GM21825 (cell line): ENCODE measurements around the gene CA10.

Experiments
- ATAC-seq: cut with Tn5 transposase; IDR thresholded peaks from one replicate; pipeline ENCODE4 v1.9.1; 2021; ENCODE audit warnings: mild to moderate bottlenecking, moderate library complexity; ENCODE audit not compliant: unreplicated experiment

CA10 gene

DNA sequence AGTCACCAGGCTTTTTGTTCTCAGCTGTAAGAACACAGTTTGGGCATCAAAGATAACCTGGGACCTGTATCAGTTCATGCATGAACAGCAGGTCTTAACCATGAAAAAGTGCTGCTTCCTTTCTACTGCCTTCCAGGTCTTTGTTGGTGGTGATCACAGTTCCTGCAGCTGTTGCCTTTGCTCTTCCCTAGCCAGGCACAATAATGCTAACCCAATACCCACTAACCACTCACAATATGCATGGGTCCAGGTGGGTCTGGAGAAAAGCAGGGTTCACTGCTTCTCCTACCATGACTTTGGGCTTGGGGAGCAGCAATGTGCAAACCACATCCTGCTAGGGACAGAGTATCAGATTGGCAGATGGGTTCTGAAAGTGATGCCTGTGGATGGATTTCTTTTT lies 501.3 kb downstream of the CA10 start:
- no peak for ATAC-seq

DNA sequence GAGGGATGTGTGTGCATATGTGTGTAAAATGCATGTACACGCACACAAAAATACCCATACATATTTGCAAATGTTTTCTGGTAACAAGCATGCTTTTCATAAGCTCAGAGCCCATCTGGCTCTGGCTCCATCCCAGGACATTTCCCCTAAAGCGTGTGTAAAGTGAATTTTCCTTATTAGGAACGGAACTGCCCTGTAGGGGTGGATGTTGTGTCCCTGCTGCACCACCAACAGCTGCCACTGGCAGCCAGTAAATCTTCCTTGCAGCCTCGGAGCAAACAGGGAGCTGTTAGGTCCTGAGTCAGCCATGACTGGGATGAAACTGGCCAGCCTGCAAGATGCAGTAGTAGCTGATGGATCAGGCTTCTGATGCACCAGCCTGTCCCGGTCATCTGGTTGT lies 504.6 kb downstream of the CA10 start:
- no peak for ATAC-seq

DNA sequence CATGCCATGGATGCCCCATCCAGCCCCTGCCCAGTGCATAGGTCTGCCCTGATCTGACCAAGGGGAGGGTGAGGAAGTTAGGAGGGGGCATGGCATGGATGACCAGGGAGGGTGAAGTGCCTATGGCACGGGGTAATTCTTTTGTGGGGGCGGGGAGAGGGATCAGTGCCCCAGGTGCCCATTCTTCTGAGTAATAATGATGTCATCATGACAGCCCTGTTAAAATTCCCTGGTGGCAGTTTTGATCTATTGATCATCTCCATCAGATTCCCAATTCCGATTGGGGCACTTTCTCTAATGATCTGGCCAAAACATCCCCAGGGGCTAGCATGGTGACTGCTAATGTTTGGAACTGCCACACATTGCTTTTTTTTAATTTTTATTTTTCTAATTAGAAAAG lies 506.0 kb downstream of the CA10 start:
- no peak for ATAC-seq

DNA sequence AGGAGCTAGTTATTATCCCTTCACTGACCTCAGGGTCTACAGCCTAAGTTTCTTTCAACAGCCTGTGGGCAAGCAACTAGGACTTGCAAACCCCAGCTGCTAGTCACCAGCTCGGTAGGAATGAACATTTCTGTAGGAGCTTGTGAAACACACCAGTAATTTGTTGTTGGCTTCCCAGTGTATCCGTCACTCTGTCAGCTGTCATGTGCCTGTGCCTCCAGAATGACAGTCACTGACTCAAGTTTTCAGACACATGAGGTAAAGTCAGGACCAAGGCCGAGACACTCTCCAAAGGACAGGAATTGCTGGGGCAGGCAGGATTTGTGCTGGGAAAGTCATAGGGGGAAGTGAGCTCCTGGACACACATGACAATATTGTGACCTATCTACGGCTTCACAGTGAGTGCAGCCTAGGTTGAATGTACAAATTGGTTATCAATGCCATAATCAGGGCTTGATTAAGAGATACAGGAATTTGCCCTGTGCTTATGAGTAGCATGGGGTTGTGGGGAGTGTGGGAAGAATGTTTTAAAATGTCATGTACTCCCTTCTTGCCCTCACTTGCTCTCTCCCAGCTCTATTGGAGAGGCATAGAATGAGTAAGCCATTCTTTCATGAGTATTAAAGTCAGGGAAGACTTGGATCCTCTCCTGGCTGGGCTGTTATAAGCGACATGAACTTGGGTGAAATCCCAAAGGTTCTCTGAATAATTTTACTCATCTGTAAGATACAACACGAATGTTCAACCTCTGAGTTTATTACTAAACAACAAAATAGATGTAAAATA lies 506.8 kb downstream of the CA10 start:
- no peak for ATAC-seq

DNA sequence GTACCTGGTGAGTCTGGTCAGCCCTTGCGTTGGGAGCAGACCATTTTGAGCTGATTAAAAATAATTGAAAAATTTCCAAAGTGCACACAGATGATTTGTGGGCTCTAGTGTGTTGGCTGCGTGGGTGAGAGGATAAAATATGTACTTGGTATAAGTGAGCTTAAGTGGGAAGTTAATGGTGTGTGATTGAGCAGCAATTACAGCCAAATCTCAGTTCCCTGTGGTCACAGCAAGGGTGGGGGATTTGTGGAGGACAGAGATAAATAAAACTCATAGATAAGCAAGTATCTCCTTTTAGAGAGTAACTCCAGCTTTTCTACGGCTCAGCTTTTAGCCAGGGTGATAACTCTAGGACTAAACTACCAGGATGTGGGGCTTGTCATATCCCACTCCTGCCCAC lies 507.7 kb downstream of the CA10 start:
- no peak for ATAC-seq

DNA sequence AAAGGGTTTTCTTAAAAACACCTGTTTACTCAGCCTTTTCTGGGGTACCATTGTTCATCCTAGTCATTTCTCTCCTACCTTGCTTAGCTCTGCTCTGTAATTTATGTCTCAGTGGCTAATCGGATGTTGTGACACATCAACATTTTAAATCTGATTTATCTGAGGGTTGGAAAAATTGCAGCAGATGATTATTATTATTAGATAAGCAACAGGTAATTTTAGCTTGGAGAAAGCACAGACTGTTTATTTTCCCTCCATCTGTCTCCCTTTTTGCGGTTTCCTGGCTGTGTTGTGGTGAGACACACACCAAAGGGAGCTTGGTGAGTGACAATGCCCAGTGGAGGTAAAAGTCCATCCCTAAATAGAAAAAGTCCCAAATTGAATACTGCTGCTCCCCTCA lies 508.3 kb downstream of the CA10 start:
- ATAC-seq, result no peak

DNA sequence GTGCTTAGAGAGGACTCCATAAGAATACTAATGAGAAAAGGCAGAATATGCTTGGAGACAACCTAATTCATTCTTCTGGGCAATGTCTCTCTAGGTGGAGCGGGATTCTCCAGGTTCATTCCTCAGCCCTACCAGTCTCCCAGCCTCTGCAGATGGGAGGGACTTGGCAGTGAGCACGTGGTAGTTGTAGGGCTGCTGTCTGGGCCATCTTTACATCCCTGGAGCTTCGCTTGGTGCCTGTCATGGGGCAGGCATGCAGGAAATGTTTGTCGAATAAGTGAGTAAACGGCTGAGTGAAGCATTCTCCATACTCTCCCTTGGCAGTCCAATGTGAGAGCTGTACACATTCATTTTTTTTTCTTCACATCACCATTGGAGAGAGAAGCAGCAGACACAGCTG lies 510.7 kb downstream of the CA10 start:
- ATAC-seq, result no peak

DNA sequence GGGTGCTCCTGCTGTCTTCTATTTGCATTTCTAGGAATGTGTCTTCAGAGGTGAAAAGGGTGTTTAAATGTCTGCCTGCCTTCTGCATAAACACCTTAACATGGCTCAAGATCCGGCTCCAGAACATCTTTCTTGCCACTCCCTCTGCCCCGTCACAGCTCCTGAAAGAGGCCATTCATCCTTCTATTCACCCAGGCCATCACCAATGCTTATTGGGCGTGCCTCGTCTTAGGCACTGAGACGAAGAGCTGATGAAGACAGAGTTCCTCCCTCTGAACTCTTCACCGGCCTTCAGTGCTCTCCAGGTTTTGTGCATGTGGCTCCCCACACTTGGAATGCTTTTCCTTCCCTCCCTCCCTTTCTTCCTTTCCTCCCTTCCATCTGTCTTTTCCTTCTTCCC lies 511.4 kb downstream of the CA10 start:
- ATAC-seq, result no peak

DNA sequence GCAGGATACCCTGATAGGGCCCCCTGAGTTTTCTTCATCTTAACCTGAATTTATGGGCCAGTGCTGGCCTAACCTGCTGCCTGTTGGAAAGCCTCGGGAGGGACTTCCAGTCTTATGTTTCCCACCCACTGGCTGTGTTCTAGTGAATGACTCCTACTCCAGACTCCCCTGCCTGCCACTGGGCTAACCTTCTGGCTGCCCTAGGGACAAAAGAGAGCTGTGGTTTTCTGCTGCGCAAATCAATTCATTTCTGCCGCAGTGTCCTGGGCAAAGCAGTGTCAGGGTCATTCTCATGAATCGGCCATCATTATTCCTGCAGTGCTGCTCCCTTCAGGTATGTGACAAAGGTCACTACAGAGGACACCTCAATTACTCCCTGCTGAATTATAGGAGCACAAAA lies 512.0 kb downstream of the CA10 start:
- no peak for ATAC-seq

DNA sequence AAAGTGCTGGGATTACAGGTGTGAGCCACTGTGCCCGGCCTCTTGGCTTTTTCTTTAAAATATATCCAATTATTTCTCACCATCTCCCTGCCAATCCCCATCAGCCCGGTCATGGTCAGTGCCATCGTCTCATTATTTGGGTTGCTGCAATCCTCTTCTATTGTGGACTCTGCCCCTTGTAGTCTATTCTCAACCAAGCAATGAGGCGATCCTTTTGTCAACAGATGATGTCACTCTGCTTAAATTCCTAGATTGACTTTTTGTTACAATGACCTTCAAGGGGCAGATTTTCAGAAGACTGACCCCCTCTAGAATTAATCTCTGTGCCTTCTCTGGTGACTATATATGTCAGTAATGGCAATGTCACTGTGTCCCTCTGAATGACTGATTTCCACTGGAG lies 513.5 kb downstream of the CA10 start:
- no peak for ATAC-seq

DNA sequence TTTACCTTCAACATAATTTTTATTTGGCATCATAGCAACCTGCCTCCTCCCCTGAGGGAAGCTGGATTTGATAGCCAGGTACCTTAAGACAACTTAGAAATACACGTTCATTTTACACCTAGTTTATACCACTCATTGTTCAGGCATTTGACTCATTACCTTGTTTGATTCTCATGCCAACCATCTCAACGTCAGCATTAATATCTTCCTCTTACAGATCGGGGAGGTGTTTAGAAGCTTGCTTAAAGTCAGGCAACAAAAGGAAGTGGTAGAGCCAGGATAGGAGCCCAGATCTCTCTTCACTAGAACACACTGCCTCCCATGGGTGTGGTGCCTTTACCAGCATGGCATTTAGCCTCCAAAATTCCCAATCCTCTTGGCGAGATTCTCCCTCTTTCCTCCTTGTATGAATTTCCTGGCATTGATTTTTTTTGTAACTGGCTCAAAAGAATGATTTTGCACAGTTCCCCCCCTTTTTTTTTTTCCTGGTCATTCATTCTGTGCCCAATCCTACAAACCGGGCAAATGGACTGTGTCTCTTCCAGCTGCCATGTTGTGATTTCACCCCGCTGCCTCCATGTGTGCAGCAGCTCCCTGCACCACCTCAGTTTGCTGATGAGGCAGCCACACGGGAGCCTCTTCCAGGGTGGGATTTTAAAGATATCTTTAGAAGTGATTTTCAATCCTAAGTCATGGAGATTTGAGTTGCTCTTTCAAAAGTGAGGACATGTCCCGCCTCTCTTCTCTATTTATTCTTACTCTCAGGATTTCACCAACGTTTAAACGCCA lies 514.6 kb downstream of the CA10 start:
- ATAC-seq, result no peak

DNA sequence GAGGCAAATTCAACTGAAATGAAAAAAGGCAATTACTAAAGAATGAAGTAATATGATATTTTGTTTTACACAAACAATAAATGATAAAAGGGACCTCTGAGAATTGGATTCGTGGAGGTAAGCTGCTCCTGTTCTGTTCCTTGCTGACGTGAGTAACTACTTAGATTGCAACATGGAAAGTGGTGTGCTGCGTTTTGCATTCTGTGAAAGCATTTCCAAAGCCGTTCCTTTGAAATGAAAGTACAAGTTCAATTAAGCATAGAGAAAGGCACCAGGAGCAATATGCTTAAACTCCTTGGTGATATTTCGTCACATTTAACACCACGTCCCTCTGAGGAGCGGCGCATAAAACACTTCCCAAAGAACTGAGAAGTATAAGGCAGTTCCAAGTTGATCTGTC lies 516.5 kb downstream of the CA10 start:
- no peak for ATAC-seq

DNA sequence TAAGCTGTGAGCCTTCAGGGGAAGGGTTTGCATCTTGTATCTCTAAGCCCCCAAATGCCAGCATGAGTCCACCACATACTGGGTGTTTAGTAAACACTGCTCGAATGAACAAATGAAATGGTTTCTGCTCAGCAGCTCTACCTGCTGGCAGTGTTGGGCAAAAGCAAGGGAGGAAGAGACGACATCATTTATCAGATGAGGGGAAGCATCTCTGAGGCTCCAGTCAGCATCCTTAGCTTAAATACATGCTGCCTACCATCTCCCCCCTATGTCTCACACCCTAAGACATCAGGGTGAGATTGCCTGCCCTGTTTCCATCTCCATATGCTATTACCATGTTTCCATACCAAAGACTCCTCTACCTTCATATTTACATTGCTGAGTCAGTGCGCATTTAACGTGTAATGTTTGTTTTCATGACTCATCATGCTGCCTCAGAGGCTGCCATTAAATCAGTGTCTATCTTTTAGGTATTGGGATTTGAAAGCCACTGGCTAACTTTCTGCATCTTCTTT lies 518.3 kb downstream of the CA10 start:
- no peak for ATAC-seq

DNA sequence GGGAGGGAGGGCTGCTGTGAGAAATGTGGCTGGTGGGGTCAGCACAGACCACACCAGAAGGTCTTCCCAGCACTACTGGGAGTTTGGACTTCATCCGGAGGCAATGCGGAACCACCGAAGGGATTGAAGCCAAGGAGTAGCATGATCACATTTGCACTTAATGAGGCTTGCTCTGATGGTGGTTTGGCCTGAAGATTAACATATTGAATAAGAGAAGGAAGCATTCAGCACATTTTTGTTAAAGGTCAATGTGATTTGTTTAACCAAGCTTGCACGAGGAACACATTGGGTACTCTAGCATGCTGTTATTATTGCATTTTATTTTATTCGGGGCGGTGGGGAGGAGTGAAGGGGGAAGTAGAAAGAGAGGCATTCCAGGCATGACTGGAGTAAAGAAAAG lies 519.5 kb downstream of the CA10 start:
- ATAC-seq, result no peak

DNA sequence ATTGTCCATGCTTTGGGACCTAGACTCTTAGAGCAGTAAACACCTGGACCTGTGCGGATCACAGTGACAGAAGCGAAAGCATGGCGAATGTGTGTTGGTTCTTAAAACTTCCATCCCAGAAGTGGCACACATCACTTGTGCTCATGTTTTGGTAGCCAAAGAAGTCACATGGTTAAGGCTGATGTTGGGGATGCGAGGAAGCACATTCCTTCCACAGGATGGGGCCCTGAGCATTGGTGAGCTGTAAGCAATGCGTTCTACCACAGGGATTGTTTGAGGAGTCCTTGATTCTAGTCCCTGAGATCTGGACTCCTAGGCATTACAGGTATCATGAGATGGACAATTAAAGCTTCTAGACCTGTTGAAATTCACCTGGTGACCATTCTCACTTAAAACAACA lies 522.2 kb downstream of the CA10 start:
- ATAC-seq, result no peak

DNA sequence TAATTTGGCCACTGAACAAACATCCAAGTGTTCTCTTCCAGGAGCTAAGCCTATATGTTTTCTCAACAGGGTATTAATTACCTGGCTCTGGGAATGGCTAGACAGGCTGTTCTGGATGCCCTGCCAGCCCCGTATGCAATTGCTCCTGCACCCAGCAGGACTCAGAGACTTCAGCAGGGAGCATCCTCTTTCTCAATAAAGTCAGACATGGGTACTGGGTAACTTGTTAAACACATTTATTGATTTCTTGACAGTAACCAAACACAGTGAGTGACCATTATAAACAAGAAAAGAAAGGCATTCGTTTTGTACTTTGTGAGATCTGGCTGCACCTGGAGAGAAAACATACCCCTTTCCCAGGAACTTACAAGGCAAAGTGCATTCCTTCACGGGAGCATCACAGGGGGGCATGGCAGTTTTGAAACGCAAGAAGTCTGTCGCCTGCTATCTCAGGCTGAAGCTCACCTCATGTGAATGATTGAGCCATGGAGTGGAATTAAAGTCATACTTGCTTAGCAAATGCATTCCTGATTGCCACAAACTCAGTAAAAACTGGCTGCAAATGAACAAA lies 528.3 kb downstream of the CA10 start:
- no peak for ATAC-seq

DNA sequence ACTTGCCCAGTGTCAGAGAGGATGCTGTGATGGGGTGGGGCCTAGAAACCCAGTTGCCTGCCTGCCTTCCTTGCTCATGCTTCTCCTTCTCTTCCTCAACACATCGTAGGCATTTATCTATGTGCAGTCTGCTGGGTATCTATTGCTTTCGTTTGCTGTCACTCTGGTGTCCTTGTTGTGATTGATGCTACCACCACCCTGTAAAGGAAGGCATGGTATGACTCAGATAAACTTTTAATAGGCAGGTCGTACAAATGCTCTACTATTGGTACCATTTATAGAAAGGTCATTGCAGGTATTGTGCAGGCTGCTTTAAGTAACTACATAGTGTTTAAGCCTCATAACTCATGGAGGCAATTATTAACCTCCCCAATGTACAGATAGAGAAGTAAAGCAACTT lies 529.3 kb downstream of the CA10 start:
- ATAC-seq, result no peak

DNA sequence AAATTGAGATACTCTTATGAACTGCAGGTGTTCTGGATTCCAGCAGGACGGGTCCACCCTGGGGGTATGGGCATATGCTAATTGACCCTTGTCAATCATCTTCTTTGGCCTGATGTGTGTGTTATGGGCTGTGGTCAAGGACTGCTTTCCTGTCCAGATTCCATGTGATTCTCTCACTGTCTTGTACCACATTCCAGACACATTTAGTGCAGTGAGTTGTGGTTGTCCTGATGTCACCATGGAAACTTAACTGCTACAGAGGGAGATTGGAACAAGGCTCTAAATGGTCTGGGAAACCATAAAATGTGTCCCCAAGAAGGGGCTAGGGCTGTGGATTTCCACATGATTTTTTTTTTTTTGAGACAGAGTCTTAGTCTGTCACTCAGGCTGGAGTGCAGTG lies 530.7 kb downstream of the CA10 start:
- ATAC-seq, result no peak

DNA sequence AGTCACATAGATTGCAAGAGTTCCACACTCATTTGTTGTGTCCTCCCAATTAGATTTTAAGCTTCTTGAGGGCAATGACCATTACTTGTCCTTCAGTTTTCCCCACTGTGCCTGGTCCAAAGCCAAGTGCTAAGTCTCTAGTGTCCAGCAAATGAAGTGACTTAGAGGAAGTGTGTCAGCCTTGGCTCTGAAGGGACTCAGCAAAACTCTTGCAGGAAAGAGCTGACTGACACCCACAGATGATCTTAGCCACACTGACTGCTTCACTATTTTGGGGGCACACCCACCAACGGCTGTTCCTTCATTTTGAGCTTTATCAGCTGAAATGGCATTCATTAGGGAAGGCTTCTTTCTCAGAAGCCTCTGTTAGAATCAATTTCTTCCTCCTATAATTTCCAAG lies 540.0 kb downstream of the CA10 start:
- no peak for ATAC-seq

DNA sequence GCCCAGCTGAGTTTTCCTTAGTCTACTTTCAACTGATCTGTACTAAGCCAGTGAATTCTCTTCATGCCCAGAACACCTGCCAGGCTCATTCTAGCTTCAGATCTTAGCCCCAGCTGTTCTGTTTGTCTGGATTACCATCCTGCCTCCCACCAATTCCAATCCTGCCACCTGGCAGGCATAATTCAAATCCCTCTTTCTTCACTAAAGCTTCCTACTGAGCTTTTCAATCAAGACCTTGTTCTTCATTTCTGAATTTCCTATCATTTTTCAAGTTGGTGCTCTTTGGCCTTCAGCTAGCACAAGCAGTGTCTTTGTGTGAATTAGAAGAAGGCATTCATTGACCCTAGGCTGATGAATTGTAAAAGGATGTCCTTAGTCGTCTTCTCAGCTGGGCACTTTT lies 540.5 kb downstream of the CA10 start:
- ATAC-seq, result no peak

DNA sequence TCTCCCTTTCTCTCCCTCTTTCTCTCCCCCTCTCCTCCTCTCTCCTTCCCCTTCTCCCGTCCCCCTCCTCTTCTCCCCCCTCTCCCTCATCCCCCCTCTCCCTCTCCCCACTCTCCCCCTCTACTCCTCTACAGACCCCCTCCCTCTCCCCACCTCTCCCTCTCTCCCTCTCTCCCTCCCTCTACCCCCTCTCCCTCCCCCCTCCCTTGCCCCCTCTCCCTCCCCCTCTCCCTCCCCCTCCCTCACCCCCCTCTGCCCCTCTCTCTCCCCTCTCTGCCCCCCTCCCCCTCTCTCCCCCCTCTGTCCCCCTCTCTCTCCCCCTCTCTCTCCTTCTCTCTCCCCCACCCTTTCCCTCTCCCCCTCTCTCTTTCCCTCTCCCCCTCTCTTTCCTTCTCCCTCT lies 545.3 kb downstream of the CA10 start:
- ATAC-seq, result no peak

DNA sequence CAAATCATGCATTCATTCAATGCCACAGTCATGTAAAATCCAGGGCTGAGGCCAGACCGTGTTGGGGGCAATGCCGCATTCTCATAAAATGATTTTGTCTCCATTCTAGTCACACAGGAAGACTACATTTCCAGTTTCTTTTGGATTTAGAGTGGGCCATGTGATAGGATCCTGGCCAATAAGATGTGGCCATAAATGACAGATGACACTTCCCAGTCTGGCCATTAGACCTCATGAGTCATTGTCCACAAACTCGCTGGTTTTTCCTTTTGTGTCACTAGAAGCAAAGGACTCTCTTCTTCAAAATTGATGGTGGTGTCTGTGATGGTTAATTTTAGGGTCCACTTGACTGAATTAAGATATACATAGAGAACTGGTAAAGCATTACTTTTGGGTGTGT lies 545.8 kb downstream of the CA10 start:
- no peak for ATAC-seq
